Measurements from ENCODE around the gene SRPX2. TPM values are rescaled to one million over a fixed set of nuclear protein-coding genes. Genes with fewer than 3 reads are reported as not detected.

SRPX2 gene
- total and polyA plus RNA-seq, 2 of the 13 experiments (the other 11 are each of a cell fraction or from before 2014, with no cell fraction given) = 1.5 to 6.7 TPM

- TF ChIP-seq MLX (CRISPR knock-in tag; IDR thresholded peaks at IDR 0.05) (no peak), THAP11 (CRISPR knock-in tag; IDR thresholded peaks at IDR 0.05) (0 out of 2 replicates have a peak, but pooled peaks have one; percentile 14), ZFAT (CRISPR knock-in tag; conservative IDR thresholded peaks at IDR 0.05) (no peak), ERF (CRISPR knock-in tag; IDR thresholded peaks at IDR 0.05) (no peak), HOXA7 (CRISPR knock-in tag; IDR thresholded peaks at IDR 0.05) (no peak), SIN3B (IDR thresholded peaks at IDR 0.05; ENCODE audit: low read length) (no peak), ZSCAN29 (CRISPR knock-in tag; conservative IDR thresholded peaks at IDR 0.05) (no peak), NR2F6 (IDR thresholded peaks at IDR 0.05) (no peak), NR2F6 (CRISPR knock-in tag; IDR thresholded peaks at IDR 0.05) (no peak), SKI (IDR thresholded peaks at IDR 0.05; ENCODE audit: partially characterized antibody) (no peak), HCFC1 (IDR thresholded peaks at IDR 0.05; ENCODE audit: low read depth, low read length) (no peak), ZFY (CRISPR knock-in tag; IDR thresholded peaks at IDR 0.05) (peak; percentile 64; the same call in 1 of the 2 replicates), ZNF816 (CRISPR knock-in tag; IDR thresholded peaks at IDR 0.05; ENCODE audit: borderline replicate concordance) (no peak), ZNF550 (CRISPR knock-in tag; IDR thresholded peaks at IDR 0.05; ENCODE audit: borderline replicate concordance) (no peak), ZNF564 (CRISPR knock-in tag; IDR thresholded peaks at IDR 0.05) (no peak), ZNF251 (CRISPR knock-in tag; IDR thresholded peaks at IDR 0.05) (no peak), MXD3 (CRISPR knock-in tag; IDR thresholded peaks at IDR 0.05) (no peak), ZNF10 (CRISPR knock-in tag; IDR thresholded peaks at IDR 0.05; ENCODE audit: borderline replicate concordance, low read depth) (no peak), PHF20 (CRISPR knock-in tag; IDR thresholded peaks at IDR 0.05) (no peak), GATAD1 (CRISPR knock-in tag; IDR thresholded peaks at IDR 0.05) (no peak), EED (CRISPR knock-in tag; IDR thresholded peaks at IDR 0.05) (no peak), ZNF460 (CRISPR knock-in tag; IDR thresholded peaks at IDR 0.05; ENCODE audit: borderline replicate concordance) (no peak), TBX2 (CRISPR knock-in tag; IDR thresholded peaks at IDR 0.05; ENCODE audit: borderline replicate concordance) (no peak), IKZF5 (CRISPR knock-in tag; IDR thresholded peaks at IDR 0.05) (no peak), EEA1 (CRISPR knock-in tag; IDR thresholded peaks at IDR 0.05; ENCODE audit: borderline replicate concordance) (no peak)
- TF ChIP-seq, protein P1, sequence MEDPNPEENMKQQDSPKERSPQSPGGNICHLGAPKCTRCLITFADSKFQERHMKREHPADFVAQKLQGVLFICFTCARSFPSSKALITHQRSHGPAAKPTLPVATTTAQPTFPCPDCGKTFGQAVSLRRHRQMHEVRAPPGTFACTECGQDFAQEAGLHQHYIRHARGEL (CRISPR knock-in tag; IDR thresholded peaks at IDR 0.05) = no peak
- TF ChIP-seq, protein P2, sequence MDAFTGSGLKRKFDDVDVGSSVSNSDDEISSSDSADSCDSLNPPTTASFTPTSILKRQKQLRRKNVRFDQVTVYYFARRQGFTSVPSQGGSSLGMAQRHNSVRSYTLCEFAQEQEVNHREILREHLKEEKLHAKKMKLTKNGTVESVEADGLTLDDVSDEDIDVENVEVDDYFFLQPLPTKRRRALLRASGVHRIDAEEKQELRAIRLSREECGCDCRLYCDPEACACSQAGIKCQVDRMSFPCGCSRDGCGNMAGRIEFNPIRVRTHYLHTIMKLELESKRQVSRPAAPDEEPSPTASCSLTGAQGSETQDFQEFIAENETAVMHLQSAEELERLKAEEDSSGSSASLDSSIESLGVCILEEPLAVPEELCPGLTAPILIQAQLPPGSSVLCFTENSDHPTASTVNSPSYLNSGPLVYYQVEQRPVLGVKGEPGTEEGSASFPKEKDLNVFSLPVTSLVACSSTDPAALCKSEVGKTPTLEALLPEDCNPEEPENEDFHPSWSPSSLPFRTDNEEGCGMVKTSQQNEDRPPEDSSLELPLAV (CRISPR knock-in tag; conservative IDR thresholded peaks at IDR 0.05; ENCODE audit: low read depth) = no peak
- TF ChIP-seq, protein P3, sequence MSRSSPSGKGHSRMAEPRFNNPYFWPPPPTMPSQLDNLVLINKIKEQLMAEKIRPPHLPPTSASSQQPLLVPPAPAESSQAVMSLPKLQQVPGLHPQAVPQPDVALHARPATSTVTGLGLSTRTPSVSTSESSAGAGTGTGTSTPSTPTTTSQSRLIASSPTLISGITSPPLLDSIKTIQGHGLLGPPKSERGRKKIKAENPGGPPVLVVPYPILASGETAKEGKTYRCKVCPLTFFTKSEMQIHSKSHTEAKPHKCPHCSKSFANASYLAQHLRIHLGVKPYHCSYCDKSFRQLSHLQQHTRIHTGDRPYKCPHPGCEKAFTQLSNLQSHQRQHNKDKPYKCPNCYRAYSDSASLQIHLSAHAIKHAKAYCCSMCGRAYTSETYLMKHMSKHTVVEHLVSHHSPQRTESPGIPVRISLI (CRISPR knock-in tag; IDR thresholded peaks at IDR 0.05; ENCODE audit: borderline replicate concordance) = no peak
Measured at GRCh38 chrX:100636321-100636991, 7.5 kb upstream of the SRPX2 start, which contains the start of gene TSPAN6 (continued).
